HG03354 (cell line): ENCODE results near the gene LHX6.

Source experiments
- ATAC-seq: cut with Tn5 transposase; IDR thresholded peaks from one replicate; pipeline ENCODE4 v1.9.1; 2021; ENCODE audit warnings: mild to moderate bottlenecking; ENCODE audit not compliant: unreplicated experiment, poor library complexity, severe bottlenecking

The LHX6 gene

GRCh38 chr9:122217640-122218039 lies 11.1 kb downstream of the LHX6 start:
- ATAC-seq, result no peak

GRCh38 chr9:122216798-122217418 lies 11.8 kb downstream of the LHX6 start:
- ATAC-seq, result no peak

- no peak for ATAC-seq
These were observed 12.5 kb downstream of the LHX6 start for GRCh38 chr9:122216138-122216797.

DNA sequence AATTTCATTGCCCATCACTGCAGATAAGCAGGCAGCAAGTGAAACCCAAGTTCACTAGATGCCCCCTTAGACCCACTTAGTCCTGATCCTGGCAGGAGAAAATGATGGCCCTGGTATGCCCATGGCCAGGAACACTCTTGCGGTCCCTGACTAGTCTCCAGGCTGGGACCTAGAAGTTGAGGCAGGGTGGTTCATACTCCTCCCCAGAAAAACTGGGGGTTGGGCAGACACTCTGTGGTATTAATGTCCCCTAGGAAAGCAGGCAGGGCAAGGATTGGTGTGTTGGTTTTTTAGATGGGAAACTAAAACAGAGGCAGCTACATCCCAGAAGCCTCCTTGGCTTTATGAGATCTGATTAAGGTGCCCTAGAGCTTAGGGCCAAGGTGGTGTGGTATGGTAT lies 13.1 kb downstream of the LHX6 start:
- no peak for ATAC-seq

DNA sequence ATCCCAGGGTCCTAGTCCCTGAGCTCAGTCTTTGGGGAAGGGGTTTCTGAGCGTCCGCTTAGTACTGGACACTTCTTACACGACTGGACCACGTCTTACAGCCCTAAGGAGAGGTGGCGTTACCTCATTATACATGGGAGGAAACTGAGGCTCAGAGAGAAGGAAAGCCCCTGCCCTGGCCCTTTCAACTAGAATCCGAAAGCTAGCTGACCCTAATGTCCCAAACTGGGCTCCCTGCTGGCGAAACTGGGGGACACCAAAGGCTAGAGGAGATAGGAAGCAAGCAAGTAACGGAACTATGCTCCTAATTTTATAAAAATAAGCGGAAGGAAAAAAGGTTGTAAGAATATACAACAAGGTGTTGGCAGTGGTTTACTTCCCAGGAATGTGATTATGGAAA lies 14.2 kb downstream of the LHX6 start:
- ATAC-seq, result no peak

DNA sequence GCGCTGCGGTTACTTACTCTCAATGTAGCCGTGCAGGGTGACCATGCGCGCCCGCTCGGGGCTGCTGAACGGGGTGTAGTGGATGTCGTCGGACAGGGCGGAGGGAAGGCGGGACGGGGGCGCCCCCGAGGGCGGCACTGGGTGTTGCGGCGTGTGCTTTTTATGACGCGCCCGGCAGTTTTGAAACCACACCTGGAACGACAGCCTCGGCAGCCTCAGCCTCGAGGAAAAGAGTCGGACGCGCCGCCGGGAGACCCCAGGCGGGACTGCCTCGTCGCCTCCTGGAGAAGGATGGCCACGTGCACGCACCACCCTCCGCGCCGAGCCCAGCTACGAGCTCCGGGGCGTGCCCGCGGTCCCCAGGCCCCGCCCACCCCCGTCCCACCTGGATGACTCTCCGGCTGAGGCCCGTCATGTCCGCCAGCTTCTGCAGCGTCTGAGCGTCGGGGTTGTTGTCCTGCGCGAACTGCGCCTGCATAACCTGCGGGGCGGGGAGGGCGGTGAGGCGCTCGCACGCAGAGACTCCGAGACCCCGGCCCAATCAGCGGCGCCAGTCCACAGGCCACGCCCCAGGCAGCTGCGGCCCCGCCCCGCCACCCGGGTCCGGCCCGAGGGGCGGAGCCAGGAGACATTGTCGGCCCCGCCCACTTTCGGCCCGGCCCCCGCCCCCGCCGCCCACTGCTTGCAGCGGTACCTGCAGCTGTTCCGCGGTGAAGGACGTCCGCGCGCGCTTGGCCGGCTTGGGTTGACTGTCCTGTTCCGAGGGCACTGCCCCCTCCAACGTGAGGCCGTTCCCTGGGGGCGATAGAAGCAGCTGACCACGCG lies 15.0 kb downstream of the LHX6 start:
- peak; percentile 68 for ATAC-seq

DNA sequence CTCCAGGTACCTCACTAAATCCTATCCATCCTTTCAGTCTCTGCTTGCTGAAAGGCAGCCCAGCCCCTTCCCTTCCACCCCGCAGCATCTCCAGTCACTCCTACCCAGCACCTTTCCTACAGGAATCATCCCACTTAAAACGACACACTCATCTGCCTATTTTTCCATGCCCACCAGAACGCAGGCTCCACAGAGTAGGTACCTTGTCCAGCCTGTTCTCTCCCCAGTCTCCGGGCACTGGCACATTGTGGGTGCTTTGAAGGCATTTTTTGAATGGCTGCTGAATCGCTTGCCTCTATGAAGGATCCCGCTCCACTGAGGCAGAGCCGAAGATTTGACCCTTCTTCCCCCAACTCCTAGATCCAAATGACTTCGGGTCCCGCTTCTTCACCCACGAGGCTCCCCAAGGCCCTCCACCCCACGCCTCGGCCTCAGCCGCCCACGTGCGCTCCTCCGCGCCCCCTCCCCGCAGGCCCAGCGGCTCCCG lies 15.6 kb downstream of the LHX6 start:
- ATAC-seq, result no peak

DNA sequence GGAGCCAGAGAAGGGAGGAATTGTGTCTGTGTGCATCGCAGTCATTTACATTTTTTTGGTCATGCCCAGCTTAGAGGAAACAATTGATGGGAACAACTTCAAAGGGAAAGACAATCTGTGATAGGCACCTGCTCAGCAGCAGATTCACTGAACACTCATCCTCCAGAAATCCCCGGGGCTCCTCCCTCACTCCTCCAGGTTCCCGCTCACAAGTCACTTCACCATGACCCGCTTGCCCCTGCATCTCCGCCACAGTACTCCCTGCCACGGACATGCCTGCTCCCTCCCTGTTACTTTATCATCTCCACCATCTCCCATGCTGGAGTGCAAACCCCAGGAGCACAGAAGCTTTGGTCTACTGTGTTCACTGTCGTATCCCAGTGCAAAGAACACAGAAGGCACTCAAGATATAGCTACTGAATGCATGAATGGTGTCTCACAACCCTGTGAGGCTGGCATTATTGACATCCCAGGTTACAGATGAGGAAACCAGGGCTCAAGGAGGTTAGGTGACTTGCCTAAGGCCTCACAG lies 16.2 kb downstream of the LHX6 start:
- ATAC-seq, result no peak

DNA sequence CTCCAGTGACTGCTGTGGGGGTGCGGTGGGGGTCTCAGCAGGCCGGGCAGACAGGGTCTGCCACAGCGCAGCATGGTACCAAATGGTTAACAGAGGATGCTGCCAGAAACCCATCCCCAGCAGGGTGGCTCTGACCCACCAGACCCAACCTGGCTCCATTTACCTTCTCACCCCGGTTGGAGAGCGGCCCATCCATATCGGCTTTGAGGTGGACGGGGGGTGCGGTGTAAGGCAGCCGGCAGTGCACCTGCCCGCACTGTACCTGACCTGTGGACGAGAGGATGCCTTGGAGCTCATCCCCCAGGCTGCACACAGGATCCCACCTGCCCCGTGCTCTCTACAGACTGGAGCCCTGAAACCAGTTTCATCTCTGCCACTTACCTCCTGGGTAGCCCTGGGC lies 19.3 kb downstream of the LHX6 start:
- ATAC-seq, result no peak

DNA sequence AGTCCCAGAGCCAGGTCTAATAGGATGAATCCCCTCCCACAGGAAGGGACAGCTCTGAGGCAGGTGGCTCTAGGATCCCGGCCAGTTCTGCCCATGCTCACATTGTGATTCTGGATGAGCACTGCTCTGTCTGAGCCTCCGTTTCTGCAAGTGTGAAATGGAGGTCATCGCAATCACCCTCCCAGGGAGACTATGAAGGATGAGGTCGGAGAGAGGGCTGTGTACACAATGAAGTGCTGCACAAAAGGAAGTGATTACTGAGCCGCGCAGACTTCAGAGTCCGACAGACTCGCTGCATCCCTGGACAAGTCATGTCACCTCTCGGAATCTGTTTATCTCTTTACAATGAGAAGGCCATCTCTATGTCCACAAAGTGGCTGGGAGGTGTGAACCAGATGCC lies 21.7 kb downstream of the LHX6 start:
- ATAC-seq, result no peak

- ATAC-seq, result no peak
These were observed 22.4 kb downstream of the LHX6 start for GRCh38 chr9:122206118-122207046.

GRCh38 chr9:122205176-122205575 lies 23.6 kb downstream of the LHX6 start:
- no peak for ATAC-seq

DNA sequence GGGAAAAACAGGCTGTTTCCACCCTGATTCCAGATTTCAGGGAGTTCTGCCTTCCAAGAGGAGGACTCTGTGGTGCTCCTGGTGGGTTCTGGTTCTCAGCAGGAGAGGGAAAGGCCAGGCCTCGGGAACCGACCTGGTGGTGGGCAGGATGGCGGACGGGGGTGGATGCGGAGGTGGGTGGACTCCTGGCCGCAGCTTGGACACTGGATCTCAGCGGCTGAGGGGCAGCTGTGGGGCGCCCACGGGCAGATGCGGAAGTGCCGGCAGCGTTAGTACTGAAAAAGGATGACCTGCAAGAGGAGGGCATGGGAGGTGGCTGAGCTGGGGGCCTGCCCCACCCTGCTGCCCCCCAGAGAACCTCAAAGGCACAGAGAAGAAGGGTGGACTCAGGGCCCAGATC lies 24.3 kb downstream of the LHX6 start:
- no peak for ATAC-seq

DNA sequence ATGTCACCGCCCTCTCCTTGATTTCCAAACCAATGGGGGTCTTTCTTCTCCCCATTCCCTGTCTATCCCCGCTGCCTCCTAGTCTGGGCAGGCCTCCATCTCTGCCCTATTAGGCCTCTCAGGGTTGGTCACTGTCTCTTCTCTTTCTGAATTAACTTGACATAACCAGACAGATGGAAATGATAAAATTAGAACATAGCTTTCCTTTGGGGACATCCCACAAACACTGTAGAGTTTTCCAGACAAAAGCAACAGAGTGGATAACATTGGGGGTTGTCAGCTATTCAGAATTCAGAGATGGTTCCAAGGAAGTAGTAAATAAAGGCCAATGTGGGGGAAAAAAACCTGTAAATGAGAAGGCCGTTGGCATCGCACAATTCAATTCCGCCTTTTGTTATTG lies 24.7 kb downstream of the LHX6 start:
- ATAC-seq, result no peak

- no peak for ATAC-seq
These were observed 26.6 kb downstream of the LHX6 start for GRCh38 chr9:122202111-122202510.

- ATAC-seq, result no peak
These were observed 27.1 kb downstream of the LHX6 start for GRCh38 chr9:122201641-122202040.

DNA sequence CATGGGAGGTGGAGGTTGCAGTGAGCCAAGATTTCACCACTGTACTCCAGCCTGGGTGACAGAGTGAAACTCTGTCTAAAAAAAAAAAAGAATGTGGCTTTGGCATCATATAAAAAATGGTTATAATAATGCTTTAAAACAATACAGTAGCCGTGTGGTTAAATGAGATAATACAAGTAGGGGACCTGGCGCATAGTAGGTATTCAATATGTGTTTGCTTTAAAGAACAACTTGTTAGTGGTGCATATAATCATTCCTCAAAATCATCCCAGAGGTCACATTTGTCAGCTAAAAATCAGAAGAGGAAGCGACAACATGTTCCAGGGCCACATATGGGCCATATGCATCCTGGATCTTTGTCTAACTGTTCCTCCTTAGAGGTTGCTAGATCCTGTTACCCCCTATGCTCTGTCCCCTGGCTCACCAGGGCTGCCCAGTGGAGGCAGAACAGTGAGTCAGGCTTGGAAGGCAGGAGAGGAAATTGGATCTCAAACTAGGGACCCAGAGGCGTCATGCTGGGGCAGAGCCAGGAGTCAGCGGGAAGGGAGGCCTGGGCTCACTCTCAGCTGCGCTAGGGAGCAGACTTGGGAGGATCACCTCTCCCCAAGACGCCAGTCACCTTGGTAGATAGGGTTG lies 27.7 kb downstream of the LHX6 start:
- ATAC-seq, result no peak

GRCh38 chr9:122197882-122198281 lies 30.9 kb downstream of the LHX6 start:
- no peak for ATAC-seq

GRCh38 chr9:122197426-122197825 lies 31.3 kb downstream of the LHX6 start:
- peak; percentile 70 for ATAC-seq
